HCT116 (cell line): ENCODE data around the gene CYP26B1. TPM values are rescaled to one million over a fixed set of nuclear protein-coding genes. Genes with fewer than 3 reads are reported as not detected.

ENCODE experiments used
- ATAC-seq: fragments of 200-7000 bp; cut with Tn5 transposase; 2 replicates; pipeline ENCODE4 v1.9.1; 2020; ENCODE audit warnings: mild to moderate bottlenecking, moderate library complexity
- BruUV-seq: library from RNA; stranded (reverse); fragments of 400-500 nt; replicated peaks from 2 replicates; lab custom pipeline; 2021; lab: Mats Ljungman, UMichigan
- CTCF ChIA-PET: fragments of 300-600 bp; sonication (Branson Sonifier 250); formaldehyde crosslinking; loops from one replicate; lab custom pipeline; 2021; ENCODE audit warnings: antibody characterized with exemption; lab: Charles Lee
- POLR2A ChIA-PET: fragments of 300-600, 350-600 bp; sonication (Branson Sonifier 250); formaldehyde crosslinking; loops from one replicate; lab custom pipeline; 2021; ENCODE audit warnings: antibody characterized with exemption; lab: Charles Lee
- RAD21 ChIA-PET, 2 experiments: fragments of 300-600 bp; sonication (Branson Sonifier 250); formaldehyde crosslinking; loops; one replicate each; lab custom pipeline; 2023; ENCODE audit warnings: low total read pairs in 2 of 2; ENCODE audit not compliant: uncharacterized antibody in 2 of 2, unreplicated experiment in 2 of 2, low non-redundant PET in 1 of 2; lab: Charles Lee
- DNase-seq: peaks from one replicate; pipeline ENCODE4 v3.0.0-alpha.2; 2010; ENCODE audit warnings: low read depth, low spot score
- H2AFZ ChIP-seq: fragments of 200-600 bp; shearing (Covaris generic), sonication (generic); 2 replicates; pipeline ENCODE4 v1.6.1; 2017; ENCODE audit warnings: low read depth, mixed run types, mixed read lengths, antibody characterized with exemption, low read length; ENCODE audit not compliant: poor library complexity, severe bottlenecking
- H3K27ac ChIP-seq: 2 replicates; pipeline ENCODE4 v1.5.1; 2012; ENCODE audit warnings: low read depth, low read length
- H3K27me3 ChIP-seq: fragments of 200-600 bp; sonication (generic); 2 replicates; pipeline ENCODE4 v1.6.1; 2016; ENCODE audit warnings: mixed run types, low read length, mixed read lengths; ENCODE audit not compliant: insufficient read depth
- H3K36me3 ChIP-seq, 2 experiments: fragments of 200-500 bp in 1 of 2; fragments of 200-600 bp in 1 of 2; sonication (Bioruptor generic) in 1 of 2; sonication (generic) in 1 of 2; 2 replicates each; pipeline versions ENCODE4 v1.5.1 to v1.6.1; 2014 to 2016; ENCODE audit warnings: low read length in 2 of 2, inconsistent platforms in 1 of 2, mixed read lengths in 1 of 2, mixed run types in 1 of 2; ENCODE audit not compliant: insufficient read depth in 2 of 2, control insufficient read depth in 1 of 2
- H3K4me1 ChIP-seq, 2 experiments: fragments of 200-600 bp in 1 of 2; sonication (generic) in 1 of 2; 2 replicates each; pipeline versions ENCODE4 v1.5.1 to v1.6.1; 2012 to 2017; ENCODE audit warnings: low read length in 2 of 2, inconsistent platforms in 1 of 2, mild to moderate bottlenecking in 1 of 2, mixed read lengths in 1 of 2, mixed run types in 1 of 2, moderate library complexity in 1 of 2; ENCODE audit not compliant: insufficient read depth in 2 of 2, control insufficient read depth in 1 of 2
- H3K4me2 ChIP-seq: fragments of 200-600 bp; sonication (generic); 2 replicates; pipeline ENCODE4 v1.6.1; 2017; ENCODE audit warnings: mixed run types, low read length, mixed read lengths
- H3K4me3 ChIP-seq, 2 experiments: fragments of 200-600 bp in 1 of 2; sonication (generic) in 1 of 2; replicated peaks in 1 of 2; 2 replicates each; pipeline ENCODE4 v1.5.1; 2011 to 2016; ENCODE audit warnings: low read length in 2 of 2, control low read depth in 1 of 2, low read depth in 1 of 2, mild to moderate bottlenecking in 1 of 2, mixed read lengths in 1 of 2, mixed run types in 1 of 2
- H3K79me2 ChIP-seq: fragments of 200-600 bp; sonication (generic); 2 replicates; pipeline ENCODE4 v1.6.1; 2017; ENCODE audit warnings: mild to moderate bottlenecking, mixed run types, low read length, moderate library complexity, mixed read lengths; ENCODE audit not compliant: insufficient read depth
- H3K9ac ChIP-seq: fragments of 200-600 bp; sonication (generic); 2 replicates; pipeline ENCODE4 v1.6.1; 2016; ENCODE audit warnings: low read length, mixed read lengths
- H3K9me2 ChIP-seq: fragments of 200-600 bp; sonication (generic), shearing (Covaris generic); 2 replicates; pipeline ENCODE4 v1.6.1; 2017; ENCODE audit warnings: mixed run types, mild to moderate bottlenecking, moderate library complexity; ENCODE audit not compliant: insufficient read depth
- H3K9me3 ChIP-seq, 2 experiments: fragments of 200-500 bp in 1 of 2; fragments of 200-600 bp in 1 of 2; sonication (Bioruptor generic) in 1 of 2; sonication (generic) in 1 of 2; 2 replicates each; pipeline ENCODE4 v1.6.1; 2014 to 2017; ENCODE audit warnings: low read length in 2 of 2, mixed read lengths in 2 of 2, inconsistent platforms in 1 of 2, low read depth in 1 of 2, mild to moderate bottlenecking in 1 of 2, mixed run types in 1 of 2, moderate library complexity in 1 of 2; ENCODE audit not compliant: control insufficient read depth in 1 of 2, insufficient read depth in 1 of 2
- H4K20me1 ChIP-seq: fragments of 200-600 bp; sonication (generic), shearing (Covaris generic); 2 replicates; pipeline ENCODE4 v1.6.1; 2017; ENCODE audit warnings: mixed run types, mild to moderate bottlenecking, moderate library complexity; ENCODE audit not compliant: insufficient read depth
- ATF3 ChIP-seq: IDR thresholded peaks from 2 replicates; pipeline ENCODE4 v1.6.1; 2012
- CEBPB ChIP-seq: IDR thresholded peaks from 2 replicates; pipeline ENCODE4 v1.6.1; 2012; ENCODE audit warnings: low read depth
- JUND ChIP-seq: IDR thresholded peaks from 2 replicates; pipeline ENCODE4 v1.6.1; 2012
- POLR2AphosphoS5 ChIP-seq: IDR thresholded peaks from 2 replicates; pipeline ENCODE4 v1.6.1; 2011; ENCODE audit warnings: mild to moderate bottlenecking, low read depth, low read length, moderate library complexity
- REST ChIP-seq: IDR thresholded peaks from 2 replicates; pipeline ENCODE4 v1.6.1; 2012; ENCODE audit warnings: low read depth
- SRF ChIP-seq: IDR thresholded peaks from 2 replicates; pipeline ENCODE4 v1.6.1; 2012; ENCODE audit warnings: low read depth
- TCF7L2 ChIP-seq: IDR thresholded peaks from 2 replicates; pipeline ENCODE4 v1.7.0; 2011; ENCODE audit warnings: borderline replicate concordance, inconsistent platforms; ENCODE audit not compliant: insufficient read depth, insufficient read length; ENCODE audit errors: extremely low read depth
- ZBTB33 ChIP-seq: IDR thresholded peaks from 2 replicates; pipeline ENCODE4 v1.6.1; 2011; ENCODE audit warnings: mild to moderate bottlenecking, low read length, moderate library complexity; ENCODE audit not compliant: insufficient replicate concordance; ENCODE audit errors: extremely low read depth
- intact Hi-C: fragments of 100-400 bp; cut with micrococcal nuclease; formaldehyde crosslinking; loops from 2 replicates; pipeline ENCODE4 v1.10.0; 2022
- total RNA-seq: library from RNA; stranded (reverse); gene quantifications from one replicate; pipeline ENCODE4 v1.2.1, GENCODE V29; 2021; ENCODE audit not compliant: unreplicated experiment

CYP26B1 gene
- total RNA-seq, 1 experiment from 2014 or later = 21.1 TPM

- ChIA-PET CTCF (no interaction called here), RAD21 (no interaction called here), POLR2A (no interaction called here)
- Histone ChIP-seq H3K27me3 (no peaks in the 10 kb centered on the region), H3K36me3 (no peaks in the 10 kb centered on the region), H3K4me3 (no peak overlapping the region), H3K4me2 (no peak overlapping the region), H4K20me1 (no peaks in the 10 kb centered on the region), H3K9me3 (no peaks in the 10 kb centered on the region), H3K27ac (no peak overlapping the region), H3K79me2 (no peaks in the 10 kb centered on the region), H2AFZ (no peak overlapping the region), H3K9ac (no peak overlapping the region), H3K9me2 (no peaks in the 10 kb centered on the region)
- no TSS peak for BruUV-seq
- no peak for DNase-seq
- TF ChIP-seq REST = no peak
- TF ChIP-seq POLR2AphosphoS5 = no peak
- no peak for TF ChIP-seq ATF3
- TF ChIP-seq, all 23 proteins: peak for 0
- intact Hi-C loops = no loop called here
- ATAC-seq = no peak
- H3K4me1 ChIP-seq = peaks cover 22 to 33% of the 10 kb centered on the region in 2 experiments
Measured at GRCh38 chr2:72112401-72112800, 35.3 kb downstream of the CYP26B1 start.

GRCh38 chr2:72111061-72111460 lies 36.6 kb downstream of the CYP26B1 start:
- no peak overlapping the region for H3K4me2 ChIP-seq
- BruUV-seq = no TSS peak
- H3K4me3 ChIP-seq = no peak overlapping the region
- H4K20me1 ChIP-seq = no peaks in the 10 kb centered on the region
- no peak for DNase-seq
- no peak for TF ChIP-seq ATF3
- no peak for TF ChIP-seq POLR2AphosphoS5
- TF ChIP-seq ZBTB33 = no peak
- TF ChIP-seq TCF7L2 = no peak
- no peak for TF ChIP-seq JUND
- no peak for TF ChIP-seq CEBPB
- TF ChIP-seq SRF = no peak
- H3K9me2 ChIP-seq = no peaks in the 10 kb centered on the region
- no peak overlapping the region for H2AFZ ChIP-seq
- no peak overlapping the region for H3K27ac ChIP-seq
- ChIA-PET CTCF (no interaction called here), RAD21 (no interaction called here), POLR2A (no interaction called here)
- peaks cover 12 to 19% of the 10 kb centered on the region in 2 experiments for H3K4me1 ChIP-seq
- no peak for ATAC-seq
- H3K36me3 ChIP-seq = no peaks in the 10 kb centered on the region
- H3K9ac ChIP-seq = no peak overlapping the region
- no peaks in the 10 kb centered on the region for H3K27me3 ChIP-seq
- H3K79me2 ChIP-seq = no peaks in the 10 kb centered on the region
- intact Hi-C loops = no loop called here
- H3K9me3 ChIP-seq = no peaks in the 10 kb centered on the region
